Frontal cortex (tissue), 4 donors: Measurements from ENCODE around the gene ABCB9. TPM values are rescaled to one million over a fixed set of nuclear protein-coding genes. Genes with fewer than 3 reads are reported as not detected.
"Not testable (repeated sequence)": the region's sequence is repeated elsewhere in the genome, so short reads cannot be mapped to it uniquely, and the experiment has no call there.

Experiments
- DNase-seq, 2 donors: peaks; one replicate each; pipeline ENCODE4 v3.0.0; 2012; ENCODE audit warnings: low spot score in 2 of 2
- FAIRE-seq: peaks from 2 replicates; lab custom pipeline; 2012; peaks lifted over from hg19 to GRCh38; lab: Jason Lieb, UNC
- total RNA-seq: library from RNA; depleted of rRNA; stranded (reverse); fragments of >200 nt; gene quantifications from one replicate; pipeline ENCODE4 v1.2.3, GENCODE V29; 2014
- donor health status: control.
- donor health status: control.
- donor health status: control.

Gene ABCB9
- total RNA-seq, 1 donor from 2014 or later = 17.5 TPM

- DNase-seq (peak in 1 of 2 donors; percentile 67), FAIRE-seq (no peak)
These were observed 56.6 kb downstream of the ABCB9 start for GRCh38 chr12:122909442-122910288.

- no peak for FAIRE-seq
- DNase-seq = no peak
These were observed 57.3 kb downstream of the ABCB9 start for GRCh38 chr12:122908915-122909314.

- not testable (repeated sequence) for FAIRE-seq
These were observed 61.0 kb downstream of the ABCB9 start for GRCh38 chr12:122905258-122905657.

GRCh38 chr12:122903693-122904034, 62.6 kb downstream of the ABCB9 start:
- DNase-seq (no peak), FAIRE-seq (no peak)

More at GRCh38 chr12:122905258-122905657, 61.0 kb downstream of the ABCB9 start:
- DNase-seq = not testable (repeated sequence)

GRCh38 chr12:122902854-122903692, 63.2 kb downstream of the ABCB9 start:
- FAIRE-seq (no peak), DNase-seq (no peak)

GRCh38 chr12:122899887-122900286, 66.4 kb downstream of the ABCB9 start:
- DNase-seq (no peak), FAIRE-seq (no peak)

GRCh38 chr12:122896662-122897061, 69.6 kb downstream of the ABCB9 start:
- FAIRE-seq = no peak
- no peak for DNase-seq

- no peak for FAIRE-seq
- peak; percentile 86 to 95 for DNase-seq
These were observed 70.3 kb downstream of the ABCB9 start, which contains the start of gene VPS37B for GRCh38 chr12:122895704-122896636. TSS of gene VPS37B (minus strand) at chr12:122896124. CDS start at chr12:122896062, 62 bp downstream.

- FAIRE-seq (no peak), DNase-seq (no peak)
These were observed 71.0 kb downstream of the ABCB9 start for GRCh38 chr12:122895320-122895703.

GRCh38 chr12:122894193-122895121, 71.8 kb downstream of the ABCB9 start:
- no peak for DNase-seq
- FAIRE-seq = no peak

GRCh38 chr12:122893208-122894153, 72.8 kb downstream of the ABCB9 start:
- FAIRE-seq = no peak
- DNase-seq = no peak

GRCh38 chr12:122892724-122893123, 73.5 kb downstream of the ABCB9 start:
- not testable (repeated sequence) for FAIRE-seq, DNase-seq

GRCh38 chr12:122891661-122892525, 74.4 kb downstream of the ABCB9 start:
- DNase-seq (no peak), FAIRE-seq (no peak)

- DNase-seq (no peak), FAIRE-seq (no peak)
These were observed 76.3 kb downstream of the ABCB9 start for GRCh38 chr12:122889761-122890520.

GRCh38 chr12:122888232-122888752, 78.0 kb downstream of the ABCB9 start:
- DNase-seq (no peak), FAIRE-seq (no peak)

- DNase-seq (no peak), FAIRE-seq (no peak)
These were observed 78.4 kb downstream of the ABCB9 start for GRCh38 chr12:122887819-122888212.
